HCT116 (cell line): ENCODE data around the gene CYP46A1. TPM values are rescaled to one million over a fixed set of nuclear protein-coding genes. Genes with fewer than 3 reads are reported as not detected.

Experiments used
- ATAC-seq: fragments of 200-7000 bp; cut with Tn5 transposase; 2 replicates; pipeline ENCODE4 v1.9.1; 2020; ENCODE audit warnings: mild to moderate bottlenecking, moderate library complexity
- BruUV-seq: library from RNA; stranded (reverse); fragments of 400-500 nt; replicated peaks from 2 replicates; lab custom pipeline; 2021; lab: Mats Ljungman, UMichigan
- CTCF ChIA-PET: fragments of 300-600 bp; sonication (Branson Sonifier 250); formaldehyde crosslinking; loops from one replicate; lab custom pipeline; 2021; ENCODE audit warnings: antibody characterized with exemption; lab: Charles Lee
- POLR2A ChIA-PET: fragments of 300-600, 350-600 bp; sonication (Branson Sonifier 250); formaldehyde crosslinking; loops from one replicate; lab custom pipeline; 2021; ENCODE audit warnings: antibody characterized with exemption; lab: Charles Lee
- RAD21 ChIA-PET, 2 experiments: fragments of 300-600 bp; sonication (Branson Sonifier 250); formaldehyde crosslinking; loops; one replicate each; lab custom pipeline; 2023; ENCODE audit warnings: low total read pairs in 2 of 2; ENCODE audit not compliant: uncharacterized antibody in 2 of 2, unreplicated experiment in 2 of 2, low non-redundant PET in 1 of 2; lab: Charles Lee
- DNase-seq: peaks from one replicate; pipeline ENCODE4 v3.0.0-alpha.2; 2010; ENCODE audit warnings: low read depth, low spot score
- H2AFZ ChIP-seq: fragments of 200-600 bp; shearing (Covaris generic), sonication (generic); 2 replicates; pipeline ENCODE4 v1.6.1; 2017; ENCODE audit warnings: low read depth, mixed run types, mixed read lengths, antibody characterized with exemption, low read length; ENCODE audit not compliant: poor library complexity, severe bottlenecking
- H3K27ac ChIP-seq: 2 replicates; pipeline ENCODE4 v1.5.1; 2012; ENCODE audit warnings: low read depth, low read length
- H3K27me3 ChIP-seq: fragments of 200-600 bp; sonication (generic); 2 replicates; pipeline ENCODE4 v1.6.1; 2016; ENCODE audit warnings: mixed run types, low read length, mixed read lengths; ENCODE audit not compliant: insufficient read depth
- H3K36me3 ChIP-seq, 2 experiments: fragments of 200-500 bp in 1 of 2; fragments of 200-600 bp in 1 of 2; sonication (Bioruptor generic) in 1 of 2; sonication (generic) in 1 of 2; 2 replicates each; pipeline versions ENCODE4 v1.5.1 to v1.6.1; 2014 to 2016; ENCODE audit warnings: low read length in 2 of 2, inconsistent platforms in 1 of 2, mixed read lengths in 1 of 2, mixed run types in 1 of 2; ENCODE audit not compliant: insufficient read depth in 2 of 2, control insufficient read depth in 1 of 2
- H3K4me1 ChIP-seq, 2 experiments: fragments of 200-600 bp in 1 of 2; sonication (generic) in 1 of 2; 2 replicates each; pipeline versions ENCODE4 v1.5.1 to v1.6.1; 2012 to 2017; ENCODE audit warnings: low read length in 2 of 2, inconsistent platforms in 1 of 2, mild to moderate bottlenecking in 1 of 2, mixed read lengths in 1 of 2, mixed run types in 1 of 2, moderate library complexity in 1 of 2; ENCODE audit not compliant: insufficient read depth in 2 of 2, control insufficient read depth in 1 of 2
- H3K4me2 ChIP-seq: fragments of 200-600 bp; sonication (generic); 2 replicates; pipeline ENCODE4 v1.6.1; 2017; ENCODE audit warnings: mixed run types, low read length, mixed read lengths
- H3K4me3 ChIP-seq, 2 experiments: fragments of 200-600 bp in 1 of 2; sonication (generic) in 1 of 2; replicated peaks in 1 of 2; 2 replicates each; pipeline ENCODE4 v1.5.1; 2011 to 2016; ENCODE audit warnings: low read length in 2 of 2, control low read depth in 1 of 2, low read depth in 1 of 2, mild to moderate bottlenecking in 1 of 2, mixed read lengths in 1 of 2, mixed run types in 1 of 2
- H3K79me2 ChIP-seq: fragments of 200-600 bp; sonication (generic); 2 replicates; pipeline ENCODE4 v1.6.1; 2017; ENCODE audit warnings: mild to moderate bottlenecking, mixed run types, low read length, moderate library complexity, mixed read lengths; ENCODE audit not compliant: insufficient read depth
- H3K9ac ChIP-seq: fragments of 200-600 bp; sonication (generic); 2 replicates; pipeline ENCODE4 v1.6.1; 2016; ENCODE audit warnings: low read length, mixed read lengths
- H3K9me2 ChIP-seq: fragments of 200-600 bp; sonication (generic), shearing (Covaris generic); 2 replicates; pipeline ENCODE4 v1.6.1; 2017; ENCODE audit warnings: mixed run types, mild to moderate bottlenecking, moderate library complexity; ENCODE audit not compliant: insufficient read depth
- H3K9me3 ChIP-seq, 2 experiments: fragments of 200-500 bp in 1 of 2; fragments of 200-600 bp in 1 of 2; sonication (Bioruptor generic) in 1 of 2; sonication (generic) in 1 of 2; 2 replicates each; pipeline ENCODE4 v1.6.1; 2014 to 2017; ENCODE audit warnings: low read length in 2 of 2, mixed read lengths in 2 of 2, inconsistent platforms in 1 of 2, low read depth in 1 of 2, mild to moderate bottlenecking in 1 of 2, mixed run types in 1 of 2, moderate library complexity in 1 of 2; ENCODE audit not compliant: control insufficient read depth in 1 of 2, insufficient read depth in 1 of 2
- H4K20me1 ChIP-seq: fragments of 200-600 bp; sonication (generic), shearing (Covaris generic); 2 replicates; pipeline ENCODE4 v1.6.1; 2017; ENCODE audit warnings: mixed run types, mild to moderate bottlenecking, moderate library complexity; ENCODE audit not compliant: insufficient read depth
- ATF3 ChIP-seq: IDR thresholded peaks from 2 replicates; pipeline ENCODE4 v1.6.1; 2012
- CEBPB ChIP-seq: IDR thresholded peaks from 2 replicates; pipeline ENCODE4 v1.6.1; 2012; ENCODE audit warnings: low read depth
- EGR1 ChIP-seq: IDR thresholded peaks from 2 replicates; pipeline ENCODE4 v1.6.1; 2012; ENCODE audit warnings: low read depth
- ELF1 ChIP-seq: IDR thresholded peaks from 2 replicates; pipeline ENCODE4 v1.6.1; 2012; ENCODE audit warnings: low read depth, borderline replicate concordance
- EZH2 ChIP-seq: fragments of 200-600 bp; sonication (generic); IDR thresholded peaks from 2 replicates; pipeline ENCODE4 v1.6.1; 2017; ENCODE audit warnings: antibody characterized with exemption, mixed run types
- EZH2phosphoT487 ChIP-seq: fragments of 200-600 bp; IDR thresholded peaks from 2 replicates; pipeline ENCODE4 v1.6.1; 2018; ENCODE audit warnings: antibody characterized with exemption, borderline replicate concordance
- FOSL1 ChIP-seq: IDR thresholded peaks from 2 replicates; pipeline ENCODE4 v1.6.1; 2012; ENCODE audit warnings: low read depth
- JUND ChIP-seq: IDR thresholded peaks from 2 replicates; pipeline ENCODE4 v1.6.1; 2012
- POLR2A ChIP-seq: IDR thresholded peaks from 2 replicates; pipeline ENCODE4 v1.7.0; 2011; ENCODE audit warnings: borderline replicate concordance; ENCODE audit not compliant: insufficient read depth, insufficient read length; ENCODE audit errors: extremely low read depth
- POLR2AphosphoS5 ChIP-seq: IDR thresholded peaks from 2 replicates; pipeline ENCODE4 v1.6.1; 2011; ENCODE audit warnings: mild to moderate bottlenecking, low read depth, low read length, moderate library complexity
- SP1 ChIP-seq: IDR thresholded peaks from 2 replicates; pipeline ENCODE4 v1.6.1; 2012; ENCODE audit warnings: low read depth
- SRF ChIP-seq: IDR thresholded peaks from 2 replicates; pipeline ENCODE4 v1.6.1; 2012; ENCODE audit warnings: low read depth
- TCF7L2 ChIP-seq: IDR thresholded peaks from 2 replicates; pipeline ENCODE4 v1.7.0; 2011; ENCODE audit warnings: borderline replicate concordance, inconsistent platforms; ENCODE audit not compliant: insufficient read depth, insufficient read length; ENCODE audit errors: extremely low read depth
- YY1 ChIP-seq: IDR thresholded peaks from 2 replicates; pipeline ENCODE4 v1.6.1; 2011; ENCODE audit warnings: low read length, low read depth, moderate library complexity, mild to moderate bottlenecking; ENCODE audit not compliant: insufficient replicate concordance; ENCODE audit errors: extremely low read depth
- ZNF274 ChIP-seq: fragments of 200-500 bp; sonication (Bioruptor generic); IDR thresholded peaks from 2 replicates; pipeline ENCODE4 v1.6.1; 2014; ENCODE audit warnings: mild to moderate bottlenecking, low read depth, low read length, inconsistent platforms
- intact Hi-C: fragments of 100-400 bp; cut with micrococcal nuclease; formaldehyde crosslinking; loops from 2 replicates; pipeline ENCODE4 v1.10.0; 2022
- total RNA-seq: library from RNA; stranded (reverse); gene quantifications from one replicate; pipeline ENCODE4 v1.2.1, GENCODE V29; 2021; ENCODE audit not compliant: unreplicated experiment
- TF ChIP-seq, protein P1 (sequence below): IDR thresholded peaks from 2 replicates; pipeline ENCODE4 v1.6.1; 2012

The CYP46A1 gene
- total RNA-seq, 1 experiment from 2014 or later: 0.76 TPM

GRCh38 chr14:99757331-99758070 lies 73.4 kb downstream of the CYP46A1 start:
- H3K4me1 ChIP-seq: peaks cover 24 to 60% of the 10 kb centered on the region in 2 experiments
- H3K27ac ChIP-seq: no peak overlapping the region
- peak overlapping the region; percentile 42 for H3K4me2 ChIP-seq
- ChIA-PET POLR2A (no interaction called here), RAD21 (no interaction called here), CTCF (no interaction called here)
- no peaks in the 10 kb centered on the region for H3K9me3 ChIP-seq
- H4K20me1 ChIP-seq: no peaks in the 10 kb centered on the region
- H3K27me3 ChIP-seq: no peaks in the 10 kb centered on the region; the same call in 1 of the 2 replicates
- H3K79me2 ChIP-seq: no peaks in the 10 kb centered on the region
- TF ChIP-seq CEBPB (no peak), SRF (no peak), EZH2 (no peak), SP1 (peak; percentile 69), YY1 (no peak), EGR1 (peak; percentile 71; the same call in 1 of the 2 replicates), JUND (peak; percentile 85), ELF1 (no peak), TCF7L2 (no peak), EZH2phosphoT487 (no peak), ZNF274 (no peak), ATF3 (no peak), POLR2A (no peak), FOSL1 (peak; percentile 90), POLR2AphosphoS5 (no peak)
- TF ChIP-seq, protein P1, sequence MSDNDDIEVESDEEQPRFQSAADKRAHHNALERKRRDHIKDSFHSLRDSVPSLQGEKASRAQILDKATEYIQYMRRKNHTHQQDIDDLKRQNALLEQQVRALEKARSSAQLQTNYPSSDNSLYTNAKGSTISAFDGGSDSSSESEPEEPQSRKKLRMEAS: peak; percentile 41; the same call in 1 of the 2 replicates
- intact Hi-C loops: loop anchor here (5.0 kb wide), 1 partner anchor 35 kb away; the partner anchor contains the start of gene EML1
- no peak overlapping the region for H2AFZ ChIP-seq
- H3K36me3 ChIP-seq: no peaks in the 10 kb centered on the region
- H3K9me2 ChIP-seq: no peaks in the 10 kb centered on the region
- BruUV-seq: no TSS peak
- DNase-seq (peak; percentile 66), ATAC-seq (no peak)
- 0 out of 2 replicates have a peak overlapping the region, but pooled peaks have one; percentile 11 for H3K9ac ChIP-seq
- no peak overlapping the region for H3K4me3 ChIP-seq
